Posterior cingulate gyrus (tissue), 11 donors: ENCODE measurements around the gene SYTL3.
"Not testable (repeated sequence)": the region's sequence is repeated elsewhere in the genome, so short reads cannot be mapped to it uniquely, and the experiment has no call there.

Experiments
- DNase-seq, 10 donors: peaks; one replicate each; pipeline versions ENCODE4 v3.0.0 to v3.0.0-alpha.2; 2020 to 2021; ENCODE audit warnings: mixed read lengths in 3 of 10
- intact Hi-C: fragments of 100-400 bp; cut with DNase I; formaldehyde crosslinking; loops from one replicate; pipeline ENCODE4 v1.15.1; 2023

The SYTL3 gene

GRCh38 chr6:158660333-158660754, 10.5 kb downstream of the SYTL3 start:
- intact Hi-C loops = no loop called here
- no peak for DNase-seq

- DNase-seq = no peak
- intact Hi-C loops = no loop called here
Measured at GRCh38 chr6:158661156-158661685, 11.4 kb downstream of the SYTL3 start.

- no peak for DNase-seq
- intact Hi-C loops = no loop called here
Measured at GRCh38 chr6:158662607-158662953, 12.7 kb downstream of the SYTL3 start.

- no peak for DNase-seq
Measured at GRCh38 chr6:158662954-158663624, 13.2 kb downstream of the SYTL3 start.

GRCh38 chr6:158663625-158664165, 13.8 kb downstream of the SYTL3 start:
- no peak for DNase-seq
- intact Hi-C loops = no loop called here

More at GRCh38 chr6:158662954-158663624, 13.2 kb downstream of the SYTL3 start:
- intact Hi-C loops = no loop called here

- intact Hi-C loops = no loop called here
- no peak for DNase-seq
Measured at GRCh38 chr6:158665332-158665731, 15.5 kb downstream of the SYTL3 start.

GRCh38 chr6:158666628-158667359, 16.9 kb downstream of the SYTL3 start:
- intact Hi-C loops = no loop called here
- DNase-seq = no peak

- intact Hi-C loops = no loop called here
- no peak for DNase-seq
Measured at GRCh38 chr6:158667360-158667981, 17.6 kb downstream of the SYTL3 start.

GRCh38 chr6:158668707-158669103, 18.9 kb downstream of the SYTL3 start:
- DNase-seq = no peak
- intact Hi-C loops = no loop called here

- intact Hi-C loops = no loop called here
- no peak for DNase-seq
Measured at GRCh38 chr6:158669145-158670035, 19.5 kb downstream of the SYTL3 start.

- DNase-seq, intact Hi-C loops: not testable (repeated sequence)
Measured at GRCh38 chr6:158672119-158672518, 22.3 kb downstream of the SYTL3 start.

GRCh38 chr6:158672726-158673125, 22.9 kb downstream of the SYTL3 start:
- no peak for DNase-seq
- intact Hi-C loops = no loop called here

- intact Hi-C loops = no loop called here
- no peak for DNase-seq
Measured at GRCh38 chr6:158674342-158675131, 24.7 kb downstream of the SYTL3 start.

GRCh38 chr6:158677094-158677493, 27.2 kb downstream of the SYTL3 start:
- DNase-seq, intact Hi-C loops: not testable (repeated sequence)

GRCh38 chr6:158677906-158678578, 28.2 kb downstream of the SYTL3 start:
- intact Hi-C loops = no loop called here

GRCh38 chr6:158680015-158680414, 30.2 kb downstream of the SYTL3 start:
- intact Hi-C loops = no loop called here
- no peak for DNase-seq

More at GRCh38 chr6:158677906-158678578, 28.2 kb downstream of the SYTL3 start:
- DNase-seq = no peak

GRCh38 chr6:158680481-158680880, 30.6 kb downstream of the SYTL3 start:
- DNase-seq = no peak
- intact Hi-C loops = no loop called here

GRCh38 chr6:158684311-158684710, 34.5 kb downstream of the SYTL3 start:
- intact Hi-C loops = no loop called here
- no peak for DNase-seq
